Caki2 (cell line): ENCODE data around the gene GRIP2. TPM values are rescaled to one million over a fixed set of nuclear protein-coding genes. Genes with fewer than 3 reads are reported as not detected.

ENCODE experiments used
- DNase-seq: peaks from one replicate; pipeline ENCODE4 v3.0.0-alpha.2; 2015; ENCODE audit warnings: low read depth
- in situ Hi-C: cut with HindIII; loops from 2 replicates; pipeline ENCODE4 v1.10.0; 2016; ENCODE audit warnings: low sequenced_read_pairs, low pct_unique_long_range_greater_than_20kb, mixed read lengths
- total RNA-seq: library from RNA; depleted of rRNA; stranded (reverse); fragments of >200 nt; shearing (Covaris generic); gene quantifications from 2 replicates; pipeline ENCODE4 v1.2.3, GENCODE V29; 2014; ENCODE audit warnings: low replicate concordance

GRIP2 gene
- total RNA-seq, 1 experiment from 2014 or later, result 0.68 TPM

DNA sequence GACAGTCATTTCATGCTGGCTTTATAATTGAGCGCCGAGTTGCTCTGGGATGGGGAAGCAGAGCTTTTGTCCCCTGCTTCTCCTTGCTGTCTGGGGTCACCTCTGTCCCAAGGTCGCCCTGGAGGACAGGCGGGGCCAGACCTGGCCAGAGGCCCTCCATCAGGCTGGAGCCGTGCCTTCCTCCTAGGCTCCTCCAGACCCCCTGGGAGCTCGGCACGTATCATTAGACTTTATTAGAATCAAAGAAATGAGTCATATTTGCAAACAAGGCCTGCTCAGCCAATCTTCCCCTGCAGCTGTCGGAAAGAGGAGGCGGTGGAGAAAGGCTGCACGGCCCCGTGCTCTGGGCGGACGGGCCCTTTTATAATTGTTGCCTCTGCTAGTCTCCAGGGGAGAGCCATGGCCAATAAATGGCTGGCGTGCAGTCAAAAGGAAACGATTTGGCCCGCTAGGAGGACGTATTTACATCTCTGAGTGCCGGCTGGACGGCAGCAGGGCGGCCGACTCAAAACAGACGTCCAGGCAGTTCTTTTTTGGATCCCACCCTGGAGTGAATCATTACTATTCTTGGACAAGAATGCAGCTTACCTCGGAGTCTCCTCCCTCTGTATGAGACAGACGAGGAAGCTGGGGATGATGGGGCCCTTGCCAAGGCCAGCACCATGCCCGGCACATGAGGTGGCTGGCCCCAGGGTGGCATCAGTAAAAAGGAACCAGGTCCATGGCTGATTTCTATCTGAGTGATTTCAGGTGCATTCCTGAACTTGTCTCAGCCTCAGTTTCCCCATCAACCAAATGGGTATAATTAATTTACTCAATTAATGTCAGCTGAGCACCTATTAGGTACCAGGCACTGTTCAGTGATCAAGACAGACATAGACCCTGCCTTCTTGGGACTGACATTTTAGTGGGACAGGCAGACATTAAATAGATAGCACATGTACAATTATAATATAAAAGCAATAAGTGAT is 87.1 kb downstream of the GRIP2 start:
- DNase-seq, result peak; percentile 94
- in situ Hi-C loops, result no loop called here

DNA sequence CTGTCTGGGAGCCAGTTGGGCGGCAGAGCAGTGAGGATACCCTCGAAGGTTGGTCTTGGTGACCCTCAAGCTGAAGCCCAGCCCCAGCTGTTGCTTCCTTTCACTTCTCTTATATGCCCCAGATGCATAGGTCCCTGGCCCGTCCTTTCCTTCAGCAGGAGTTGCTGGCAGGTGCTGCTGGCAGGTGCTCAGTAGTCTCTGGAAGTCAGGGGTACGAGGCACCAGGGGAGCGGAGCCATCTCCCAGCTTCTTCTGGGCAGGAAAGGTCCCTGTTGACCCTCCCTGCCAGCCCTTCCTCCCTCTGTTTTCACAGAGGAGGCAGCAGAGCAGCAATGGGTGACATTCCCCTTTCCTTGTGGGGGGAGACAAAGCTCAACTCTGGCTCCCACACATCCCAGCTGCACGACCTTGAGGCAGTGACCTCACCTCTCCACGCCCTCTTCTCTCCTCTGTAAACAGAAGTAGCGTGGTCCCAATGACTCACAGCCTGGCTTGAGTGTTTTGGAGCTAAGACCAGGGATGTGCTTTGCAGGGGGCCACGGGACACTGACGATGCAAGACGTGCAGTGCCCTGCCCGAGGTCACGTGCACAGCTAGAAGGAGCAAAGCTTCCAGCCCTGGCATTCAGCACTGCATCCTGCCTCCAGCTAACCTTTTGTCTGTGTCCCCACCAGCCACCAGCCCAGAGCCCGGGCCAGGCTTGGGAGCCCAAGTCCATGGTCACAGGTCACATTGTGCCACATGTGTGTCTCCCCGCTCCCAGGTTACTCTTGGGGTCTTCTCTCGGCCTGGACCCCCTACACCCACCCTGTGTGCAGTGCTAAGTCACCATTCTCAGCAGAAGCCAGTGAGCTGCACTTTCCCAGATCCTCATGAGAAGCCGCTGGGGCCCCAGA is 88.0 kb downstream of the GRIP2 start:
- DNase-seq, result peak; percentile 85
- in situ Hi-C loops, result no loop called here

DNA sequence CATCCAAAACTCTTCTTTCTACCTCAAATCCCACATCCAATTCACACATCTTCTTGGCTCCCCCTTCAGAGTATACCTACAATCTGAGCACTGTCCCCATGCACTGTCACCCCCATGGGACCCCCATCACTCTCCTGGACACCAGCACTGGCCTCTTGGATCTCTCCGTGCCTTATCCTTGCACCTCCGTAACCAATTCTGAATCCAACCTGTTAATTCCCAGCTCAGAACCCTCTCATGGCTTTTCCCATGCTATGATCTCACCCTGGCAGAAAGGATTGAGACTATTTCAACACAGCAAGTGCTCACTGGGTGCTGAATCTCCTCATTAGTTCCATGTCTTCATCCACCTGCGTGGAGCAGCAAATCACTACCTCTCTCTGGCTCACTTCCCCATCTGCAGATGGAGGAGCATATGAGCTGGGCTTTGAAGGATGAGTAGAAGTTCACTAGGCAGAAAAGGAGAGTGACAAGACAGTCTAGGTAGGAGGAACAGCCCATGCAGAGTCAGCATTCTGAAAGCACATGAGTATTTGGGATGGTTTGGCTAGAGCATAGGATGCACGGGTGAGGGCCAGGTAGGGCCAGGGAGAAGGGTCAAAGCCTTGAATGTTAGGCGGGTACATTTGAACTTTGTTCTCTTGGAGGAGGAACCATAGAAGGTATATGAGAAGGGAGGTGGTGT is 89.1 kb downstream of the GRIP2 start:
- in situ Hi-C loops, result no loop called here
- no peak for DNase-seq

DNA sequence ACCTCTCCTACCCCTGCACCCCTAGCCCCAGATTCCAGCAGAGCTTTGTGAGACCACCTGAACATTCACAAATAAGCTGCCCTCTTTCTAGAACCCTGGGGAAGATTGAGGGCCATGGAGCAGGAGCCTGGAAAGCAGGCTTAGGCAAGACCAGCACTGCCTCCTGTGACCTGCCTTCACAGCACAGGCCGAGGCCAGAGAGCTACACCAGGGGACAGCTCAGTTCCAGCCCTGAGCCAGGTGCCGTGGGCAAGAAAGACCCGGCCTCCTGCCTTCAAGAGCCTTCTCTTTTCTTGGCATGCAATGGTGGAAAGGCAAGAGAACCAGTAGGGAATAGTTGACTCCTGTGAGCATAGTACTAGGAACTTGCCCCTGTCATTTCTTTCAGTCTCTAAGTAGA is 89.6 kb downstream of the GRIP2 start:
- DNase-seq, result no peak
- in situ Hi-C loops, result no loop called here

DNA sequence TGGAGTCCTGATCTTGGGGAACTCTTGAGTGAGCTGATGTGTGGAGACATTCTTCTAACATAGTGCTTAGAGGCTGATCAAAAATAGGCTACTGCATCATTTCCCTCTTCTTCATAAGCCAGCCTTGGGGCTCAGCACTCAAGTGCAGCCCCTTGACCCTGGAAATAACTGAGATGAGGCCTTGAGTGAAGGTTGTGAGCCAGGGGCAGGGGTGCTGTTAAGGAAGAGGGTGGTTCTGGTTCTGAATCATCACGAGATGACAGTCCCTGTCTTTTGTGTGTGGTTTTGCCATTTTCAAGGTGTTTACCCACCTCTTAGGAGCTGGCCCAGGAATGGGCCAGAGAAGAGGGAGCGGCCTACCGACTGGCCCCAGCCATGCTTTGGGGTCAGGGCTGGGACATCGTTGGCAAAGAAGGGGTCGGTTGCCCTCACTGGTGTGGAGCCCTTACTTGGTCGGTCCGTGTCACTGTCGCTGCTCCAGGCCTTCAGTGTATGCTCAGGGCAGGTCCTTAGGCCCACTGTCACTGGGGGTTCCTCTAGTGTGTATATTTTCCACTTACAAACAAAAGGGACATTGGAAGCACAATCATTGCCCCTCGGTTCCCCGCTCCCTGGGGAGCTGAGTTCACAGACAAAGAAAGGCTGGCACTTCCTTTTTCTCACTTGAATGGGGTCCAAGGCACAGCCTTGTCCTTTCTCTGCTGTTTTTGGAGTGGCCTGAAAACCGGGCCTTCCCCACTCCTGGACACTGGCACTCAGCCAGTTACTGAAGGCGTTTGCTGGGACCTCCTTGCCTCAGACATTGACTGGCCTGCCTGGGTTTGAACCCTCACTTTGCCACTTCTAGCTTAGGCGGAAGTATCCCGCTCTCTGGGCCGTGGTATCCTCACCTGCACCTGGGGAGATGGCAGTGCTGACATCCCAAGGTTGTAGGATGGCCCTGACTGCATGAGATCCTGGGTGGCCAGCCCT is 91.1 kb downstream of the GRIP2 start:
- DNase-seq, result no peak
- in situ Hi-C loops, result no loop called here

DNA sequence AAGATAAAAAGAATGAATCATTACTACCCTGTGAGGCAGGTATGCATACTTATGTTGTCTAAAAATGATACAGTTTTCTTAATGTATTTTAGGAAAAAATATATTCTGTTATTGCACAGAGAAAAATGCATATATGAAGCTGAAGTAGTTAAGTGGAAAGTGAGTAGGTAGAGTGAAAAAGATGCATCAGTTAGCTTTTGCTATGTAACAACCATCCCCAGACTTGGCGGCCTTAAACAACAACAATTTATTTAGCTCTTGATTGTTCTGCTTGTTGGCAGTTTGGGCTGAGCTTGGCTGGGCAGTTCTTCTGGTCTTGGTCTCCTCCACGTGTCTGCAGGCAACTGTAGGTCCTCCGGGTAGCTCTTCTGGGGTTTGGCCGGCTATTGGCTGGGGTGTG is 92.1 kb downstream of the GRIP2 start:
- in situ Hi-C loops, result no loop called here
- DNase-seq, result no peak

DNA sequence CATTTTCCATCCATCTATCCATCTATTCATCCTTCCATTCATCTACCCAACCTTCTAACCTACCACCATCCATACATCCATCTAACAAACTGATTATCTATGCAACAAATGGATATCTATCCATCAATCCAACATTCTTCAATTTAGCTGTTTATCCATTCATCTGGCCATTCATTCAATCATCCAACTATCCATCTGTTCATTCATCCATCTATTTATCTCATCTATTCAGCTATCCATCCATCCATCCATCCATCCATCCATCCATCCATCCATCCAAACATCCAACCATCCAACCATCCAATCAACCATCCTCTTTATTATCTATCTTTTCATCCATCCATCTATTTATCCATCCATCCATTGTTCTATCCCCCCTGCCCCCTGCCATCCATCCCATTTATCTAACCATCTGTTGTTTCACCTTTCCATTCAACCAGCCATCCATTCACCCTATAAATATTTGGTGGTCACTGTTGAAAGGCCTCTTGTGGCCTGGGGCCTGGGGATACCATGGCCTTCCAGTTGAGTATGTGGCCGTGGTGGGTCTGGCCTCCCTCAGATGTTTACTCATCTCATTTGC is 93.1 kb downstream of the GRIP2 start:
- DNase-seq, result no peak
- in situ Hi-C loops, result no loop called here

DNA sequence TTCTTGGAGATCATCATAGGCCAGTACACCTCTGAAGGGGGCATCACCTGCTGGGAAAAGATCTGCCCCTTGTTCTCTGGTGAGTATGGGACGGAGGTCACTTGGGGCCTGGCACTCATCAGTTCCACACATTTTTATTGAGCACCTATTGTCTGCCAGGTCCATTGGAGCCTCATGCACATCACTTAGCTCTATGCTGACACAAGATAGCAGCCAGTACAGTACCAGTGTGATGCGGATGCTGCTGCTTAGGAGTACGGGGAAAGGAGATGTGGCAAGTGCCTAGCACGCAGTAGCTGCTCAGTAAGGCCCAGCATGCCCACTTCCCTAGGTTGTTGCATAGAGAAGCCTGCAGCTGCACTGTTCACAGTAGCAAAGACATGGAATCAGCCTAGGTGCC is 94.4 kb downstream of the GRIP2 start:
- in situ Hi-C loops, result no loop called here
- DNase-seq, result no peak

DNA sequence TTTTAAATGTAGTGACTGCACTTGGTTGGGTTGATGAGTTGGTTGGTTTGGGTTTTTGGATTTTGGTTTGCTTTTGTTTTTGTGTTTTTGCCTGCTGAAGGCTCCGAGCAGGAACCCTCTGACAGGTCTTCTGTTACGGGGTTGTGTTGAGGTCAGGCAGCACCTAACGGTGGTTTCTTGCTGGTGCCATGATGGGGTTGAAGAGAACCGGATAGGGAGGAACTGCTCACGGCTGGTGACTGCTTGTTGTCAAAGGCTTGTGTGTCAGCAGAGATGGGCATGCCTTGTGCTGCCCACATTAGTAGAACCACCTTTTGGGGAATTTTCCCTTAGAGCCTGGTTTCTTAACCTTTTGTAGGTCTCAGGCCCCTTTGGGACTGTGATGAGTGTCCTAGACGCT is 95.8 kb downstream of the GRIP2 start:
- in situ Hi-C loops, result no loop called here
- no peak for DNase-seq

DNA sequence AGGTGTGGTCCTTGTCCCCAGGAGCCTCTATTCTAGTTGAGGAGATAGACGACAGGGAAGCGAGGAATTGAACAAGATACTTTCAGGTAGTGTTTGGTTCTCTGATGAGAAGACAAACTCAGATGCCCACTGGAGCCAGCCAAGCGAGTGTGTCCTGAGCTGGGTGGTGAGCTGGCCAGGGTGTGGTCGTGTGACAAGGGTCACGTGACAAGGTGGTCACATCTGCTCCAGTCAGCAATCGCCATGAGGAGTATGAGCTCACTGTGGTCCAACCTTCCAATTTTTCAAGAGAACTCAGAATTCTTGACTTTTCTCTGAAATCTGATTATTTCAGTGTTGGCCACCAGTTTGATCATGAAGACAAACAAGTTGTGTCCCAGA is 98.2 kb downstream of the GRIP2 start:
- DNase-seq, result peak; percentile 49
- in situ Hi-C loops, result no loop called here

DNA sequence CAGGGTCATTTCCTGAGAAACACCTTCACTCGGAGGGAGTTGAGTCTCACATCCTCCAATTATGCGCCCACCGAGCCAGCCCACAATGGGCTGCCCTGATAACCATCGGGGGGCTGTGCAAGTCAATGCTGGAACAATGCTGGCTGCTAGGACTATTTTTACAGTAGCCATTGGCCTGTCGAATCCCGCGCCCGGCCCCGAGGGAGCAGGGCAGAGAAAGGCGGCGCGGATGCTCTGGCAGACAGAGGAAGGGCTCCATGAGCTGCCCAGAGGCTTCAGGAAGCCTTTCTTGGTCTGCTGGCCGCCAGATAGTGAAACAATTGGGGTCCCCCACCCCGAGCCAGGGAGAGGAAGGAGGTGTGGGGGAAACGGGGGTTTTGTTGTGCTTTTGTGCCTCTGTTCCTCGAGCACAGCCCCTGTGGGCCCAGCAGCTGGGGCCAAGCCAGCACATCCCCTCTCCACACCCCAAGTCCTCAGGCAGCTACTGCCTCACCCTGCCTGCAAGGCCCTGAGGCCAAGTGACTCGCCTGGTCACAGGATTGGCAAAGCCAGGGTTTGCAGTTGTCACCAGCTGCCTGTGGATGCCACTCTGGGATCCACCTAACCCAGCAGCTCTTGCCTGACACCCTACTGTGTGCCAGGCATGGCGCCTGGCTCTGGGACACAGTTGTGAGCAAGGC is 98.8 kb downstream of the GRIP2 start:
- in situ Hi-C loops, result no loop called here
- no peak for DNase-seq

DNA sequence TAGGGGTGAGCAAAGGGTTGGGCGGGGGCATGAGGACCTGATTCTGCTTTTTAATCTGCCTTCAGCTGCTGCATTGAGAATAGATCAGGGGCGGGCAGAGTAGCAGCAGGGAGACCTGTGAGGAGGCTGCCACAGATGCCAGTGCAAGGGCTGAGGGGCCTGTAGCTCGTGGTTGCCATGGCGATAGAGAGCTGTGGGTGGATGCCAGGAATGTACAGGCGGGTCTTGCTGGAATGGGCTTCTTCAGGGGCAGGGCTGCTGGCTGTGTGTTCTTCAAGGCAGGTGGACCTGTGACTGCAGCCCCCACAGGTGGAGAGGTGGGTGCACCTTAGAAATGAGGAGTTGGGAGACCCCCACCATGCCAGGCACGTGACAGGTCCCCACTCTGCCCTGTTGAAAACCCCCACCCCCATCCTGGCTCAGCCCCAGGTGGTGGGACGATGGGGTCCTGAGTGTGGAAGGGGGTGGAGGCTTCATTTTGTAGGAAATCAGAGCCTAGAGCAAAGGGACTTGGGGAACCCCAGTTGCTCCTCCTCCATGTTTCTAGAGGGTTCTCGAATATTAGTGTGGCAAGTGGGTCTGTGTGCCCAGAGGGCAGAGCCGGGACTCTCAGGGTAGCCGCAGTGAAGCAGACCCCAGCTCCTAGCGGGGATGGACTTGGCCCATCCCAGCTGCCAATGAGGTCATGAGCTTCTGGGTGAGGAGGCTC is 99.5 kb downstream of the GRIP2 start:
- in situ Hi-C loops, result no loop called here
- DNase-seq, result no peak

DNA sequence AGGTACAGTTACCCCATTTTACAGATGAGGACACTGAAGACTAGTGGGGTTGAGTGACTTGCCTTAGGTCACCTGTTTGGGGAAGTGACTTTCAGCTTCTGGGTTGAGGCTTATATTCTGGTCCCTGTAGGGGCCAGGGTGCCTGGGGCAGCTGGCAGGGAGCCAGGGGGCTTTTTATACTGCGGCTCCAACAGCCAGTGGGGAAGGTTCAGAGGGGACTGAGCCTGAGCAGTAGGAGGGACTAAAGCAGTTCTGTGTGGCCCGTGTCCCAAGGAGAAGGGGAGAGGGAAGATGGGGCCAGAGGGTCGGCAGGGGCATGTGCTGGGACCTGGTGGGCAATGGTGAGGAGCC is 100.0 kb downstream of the GRIP2 start:
- in situ Hi-C loops, result no loop called here
- no peak for DNase-seq

DNA sequence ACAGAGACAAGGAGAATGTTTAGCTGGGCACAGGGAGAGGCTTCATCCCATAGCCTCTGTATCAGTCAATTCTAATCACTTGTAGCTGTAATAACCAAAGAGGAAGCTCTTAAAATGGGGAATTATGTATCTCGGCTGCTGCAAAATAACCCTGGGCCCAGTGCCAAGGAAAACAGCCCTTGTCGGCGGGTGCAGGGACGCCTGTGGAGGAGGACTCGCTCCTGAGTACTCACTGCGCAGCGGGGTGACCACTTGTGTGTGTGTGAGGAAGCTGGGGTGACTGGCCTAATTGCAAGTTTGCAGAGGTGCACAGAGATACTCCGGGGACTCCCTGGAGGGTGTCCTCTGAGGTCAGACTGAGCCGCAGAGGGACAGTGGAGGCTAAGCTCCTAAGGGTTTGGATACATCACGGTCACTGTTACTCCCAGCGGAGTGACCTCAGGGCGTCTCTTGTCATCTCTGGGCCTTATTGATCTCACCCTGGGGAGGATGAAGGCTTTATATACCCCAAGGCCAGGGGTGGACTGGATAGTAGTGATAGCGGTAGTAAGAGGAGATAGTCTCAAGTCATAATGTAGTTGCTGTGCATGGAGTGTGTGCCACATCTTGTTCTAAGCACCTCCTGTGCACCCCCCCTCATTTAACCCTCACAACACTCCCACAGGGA is 100.5 kb downstream of the GRIP2 start:
- no peak for DNase-seq
- in situ Hi-C loops, result no loop called here
